BLaER1 treated with 17β-estradiol and CSF1 and Interleukin-3, amounts not matched to agents 10 nM and 100 nM (cell line): ENCODE results near the gene TOX2.

Experiments used
- H3K27ac ChIP-seq, 11 experiments: shearing (Covaris generic); formaldehyde crosslinking; 2 replicates each; pipeline ENCODE4 v1.8.1; 2022
- H3K27me3 ChIP-seq, 11 experiments: shearing (Covaris generic); formaldehyde crosslinking; 2 replicates each; pipeline ENCODE4 v1.8.1; 2022
- H3K36me3 ChIP-seq, 11 experiments: shearing (Covaris generic); formaldehyde crosslinking; 2 replicates each; pipeline ENCODE4 v1.8.1; 2022
- H3K4me1 ChIP-seq, 10 experiments: shearing (Covaris generic); formaldehyde crosslinking; 2 replicates each; pipeline ENCODE4 v1.8.1; 2022
- H3K4me2 ChIP-seq, 11 experiments: shearing (Covaris generic); formaldehyde crosslinking; 2 replicates each; pipeline ENCODE4 v1.8.1; 2022
- H3K4me3 ChIP-seq, 10 experiments: shearing (Covaris generic); formaldehyde crosslinking; 2 replicates each; pipeline ENCODE4 v1.8.1; 2022
- H3K9ac ChIP-seq, 11 experiments: shearing (Covaris generic); formaldehyde crosslinking; 2 replicates each; pipeline ENCODE4 v1.8.1; 2022
- H3K9me3 ChIP-seq, 11 experiments: shearing (Covaris generic); formaldehyde crosslinking; replicated peaks in 1 of 11; 2 replicates each; pipeline ENCODE4 v1.8.1; 2022
- H4K20me1 ChIP-seq, 11 experiments: shearing (Covaris generic); formaldehyde crosslinking; 2 replicates each; pipeline ENCODE4 v1.8.1; 2022
- Cebpa-rat ChIP-seq, 11 experiments: shearing (Covaris generic); IDR thresholded peaks; 2 replicates each; pipeline ENCODE4 v1.8.1; 2022

The TOX2 gene

GRCh38 chr20:44026647-44027342, 112.1 kb downstream of the TOX2 start:
- peaks cover 0 to 7% (median 0%) of the 10 kb centered on the region in 11 experiments; a peak in 1 of 22 replicates for H3K9me3 ChIP-seq
- peaks cover 0 to 8% (median 0%) of the 10 kb centered on the region in 11 experiments; a peak in 4 of 22 replicates for H3K27me3 ChIP-seq
- TF ChIP-seq Cebpa-rat (IDR thresholded peaks at IDR 0.05) = no peak
- no peak overlapping the region for H3K27ac ChIP-seq
- no peak overlapping the region for H3K9ac ChIP-seq
- 0 out of 22 replicates have a peak, but pooled peaks cover 0 to 13% (median 0%) of the 10 kb centered on the region in 11 experiments for H4K20me1 ChIP-seq
- H3K4me3 ChIP-seq = no peak overlapping the region
- no peak overlapping the region for H3K4me2 ChIP-seq
- H3K36me3 ChIP-seq = no peaks in the 10 kb centered on the region
- H3K4me1 ChIP-seq = peaks cover 0 to 18% (median 16%) of the 10 kb centered on the region in 10 experiments; a peak in 16 of 20 replicates

GRCh38 chr20:44027343-44028002, 112.8 kb downstream of the TOX2 start:
- H3K27ac ChIP-seq = no peak overlapping the region
- no peaks in the 10 kb centered on the region for H3K36me3 ChIP-seq
- H3K27me3 ChIP-seq = peaks cover 0 to 6% (median 0%) of the 10 kb centered on the region in 11 experiments; a peak in 3 of 22 replicates
- no peak overlapping the region for H3K9ac ChIP-seq
- H4K20me1 ChIP-seq = peaks cover 0 to 13% (median 0%) of the 10 kb centered on the region in 11 experiments; a peak in 1 of 22 replicates
- H3K4me3 ChIP-seq = no peak overlapping the region
- H3K9me3 ChIP-seq = peaks cover 0 to 7% (median 0%) of the 10 kb centered on the region in 11 experiments; a peak in 1 of 22 replicates
- TF ChIP-seq Cebpa-rat (IDR thresholded peaks at IDR 0.05) = no peak
- H3K4me2 ChIP-seq = no peak overlapping the region
- H3K4me1 ChIP-seq = peaks cover 0 to 21% (median 16%) of the 10 kb centered on the region in 10 experiments; a peak in 16 of 20 replicates

- Histone ChIP-seq H3K36me3 (no peaks in the 10 kb centered on the region), H3K9me3 (peaks cover 0 to 7% (median 0%) of the 10 kb centered on the region in 11 experiments; a peak in 1 of 22 replicates), H4K20me1 (peaks cover 0 to 13% (median 0%) of the 10 kb centered on the region in 11 experiments; a peak in 1 of 22 replicates), H3K4me2 (peak overlapping the region in 6 of 11 experiments; percentile 64 to 82 (median 70); a peak in 8 of 22 replicates), H3K4me3 (no peak overlapping the region), H3K27ac (no peak overlapping the region), H3K9ac (no peak overlapping the region), H3K27me3 (peaks cover 0 to 6% (median 0%) of the 10 kb centered on the region in 11 experiments; a peak in 2 of 22 replicates), H3K4me1 (peaks cover 2 to 28% (median 20%) of the 10 kb centered on the region in 10 experiments; a peak in 19 of 20 replicates)
- TF ChIP-seq Cebpa-rat (IDR thresholded peaks at IDR 0.05) = no peak
These were observed 113.5 kb downstream of the TOX2 start for GRCh38 chr20:44028003-44028730.

GRCh38 chr20:44028868-44029847, 114.5 kb downstream of the TOX2 start:
- H3K4me1 ChIP-seq = peaks cover 6 to 37% (median 26%) of the 10 kb centered on the region in 10 experiments; a peak in 19 of 20 replicates
- no peak for TF ChIP-seq Cebpa-rat (IDR thresholded peaks at IDR 0.05)
- H4K20me1 ChIP-seq = peaks cover 0 to 13% (median 0%) of the 10 kb centered on the region in 11 experiments; a peak in 1 of 22 replicates
- H3K4me3 ChIP-seq = no peak overlapping the region
- H3K36me3 ChIP-seq = no peaks in the 10 kb centered on the region
- no peak overlapping the region for H3K9ac ChIP-seq
- H3K4me2 ChIP-seq = peak overlapping the region in 9 of 11 experiments; percentile 41 to 82 (median 67); a peak in 19 of 22 replicates
- no peak overlapping the region for H3K27ac ChIP-seq
- H3K9me3 ChIP-seq = peaks cover 0 to 7% (median 0%) of the 10 kb centered on the region in 11 experiments; a peak in 1 of 22 replicates
- 0 out of 22 replicates have a peak, but pooled peaks cover 0 to 6% (median 0%) of the 10 kb centered on the region in 11 experiments for H3K27me3 ChIP-seq

GRCh38 chr20:44029848-44030230, 115.2 kb downstream of the TOX2 start:
- H3K36me3 ChIP-seq = no peaks in the 10 kb centered on the region
- H3K27me3 ChIP-seq = 0 out of 22 replicates have a peak, but pooled peaks cover 0 to 6% (median 0%) of the 10 kb centered on the region in 11 experiments
- peaks cover 0 to 13% (median 0%) of the 10 kb centered on the region in 11 experiments; a peak in 1 of 22 replicates for H4K20me1 ChIP-seq
- no peak for TF ChIP-seq Cebpa-rat (IDR thresholded peaks at IDR 0.05)
- H3K9me3 ChIP-seq = peaks cover 0 to 7% (median 0%) of the 10 kb centered on the region in 11 experiments; a peak in 1 of 22 replicates
- H3K4me3 ChIP-seq = no peak overlapping the region
- no peak overlapping the region for H3K9ac ChIP-seq
- peaks cover 6 to 37% (median 26%) of the 10 kb centered on the region in 10 experiments; a peak in 19 of 20 replicates for H3K4me1 ChIP-seq
- H3K27ac ChIP-seq = no peak overlapping the region
- H3K4me2 ChIP-seq = peak overlapping the region in 9 of 11 experiments; percentile 41 to 82 (median 67); a peak in 17 of 22 replicates

GRCh38 chr20:44030394-44030793, 115.7 kb downstream of the TOX2 start:
- no peak overlapping the region for H3K4me3 ChIP-seq
- H3K27me3 ChIP-seq = 0 out of 22 replicates have a peak, but pooled peaks cover 0 to 6% (median 0%) of the 10 kb centered on the region in 11 experiments
- H3K4me1 ChIP-seq = peaks cover 6 to 37% (median 26%) of the 10 kb centered on the region in 10 experiments; a peak in 19 of 20 replicates
- no peak overlapping the region for H3K27ac ChIP-seq
- H4K20me1 ChIP-seq = peaks cover 0 to 13% (median 0%) of the 10 kb centered on the region in 11 experiments; a peak in 1 of 22 replicates
- peak overlapping the region in 3 of 11 experiments; percentile 64 to 82 (median 73); a peak in 2 of 22 replicates for H3K4me2 ChIP-seq
- no peak overlapping the region for H3K9ac ChIP-seq
- TF ChIP-seq Cebpa-rat (IDR thresholded peaks at IDR 0.05) = no peak
- no peaks in the 10 kb centered on the region for H3K36me3 ChIP-seq
- H3K9me3 ChIP-seq = peaks cover 0 to 7% (median 0%) of the 10 kb centered on the region in 11 experiments; a peak in 1 of 22 replicates

GRCh38 chr20:44031001-44031574, 116.4 kb downstream of the TOX2 start:
- H4K20me1 ChIP-seq = peaks cover 0 to 13% (median 0%) of the 10 kb centered on the region in 11 experiments; a peak in 1 of 22 replicates
- no peak overlapping the region for H3K27ac ChIP-seq
- TF ChIP-seq Cebpa-rat (IDR thresholded peaks at IDR 0.05) = no peak
- peaks cover 6 to 37% (median 26%) of the 10 kb centered on the region in 10 experiments; a peak in 19 of 20 replicates for H3K4me1 ChIP-seq
- H3K9ac ChIP-seq = no peak overlapping the region
- H3K9me3 ChIP-seq = peaks cover 0 to 7% (median 0%) of the 10 kb centered on the region in 11 experiments; a peak in 1 of 22 replicates
- H3K4me2 ChIP-seq = no peak overlapping the region
- H3K4me3 ChIP-seq = no peak overlapping the region
- 0 out of 22 replicates have a peak, but pooled peaks cover 0 to 6% (median 0%) of the 10 kb centered on the region in 11 experiments for H3K27me3 ChIP-seq
- H3K36me3 ChIP-seq = no peaks in the 10 kb centered on the region
